ENCODE data around the gene TBX15.

The TBX15 gene

DNA sequence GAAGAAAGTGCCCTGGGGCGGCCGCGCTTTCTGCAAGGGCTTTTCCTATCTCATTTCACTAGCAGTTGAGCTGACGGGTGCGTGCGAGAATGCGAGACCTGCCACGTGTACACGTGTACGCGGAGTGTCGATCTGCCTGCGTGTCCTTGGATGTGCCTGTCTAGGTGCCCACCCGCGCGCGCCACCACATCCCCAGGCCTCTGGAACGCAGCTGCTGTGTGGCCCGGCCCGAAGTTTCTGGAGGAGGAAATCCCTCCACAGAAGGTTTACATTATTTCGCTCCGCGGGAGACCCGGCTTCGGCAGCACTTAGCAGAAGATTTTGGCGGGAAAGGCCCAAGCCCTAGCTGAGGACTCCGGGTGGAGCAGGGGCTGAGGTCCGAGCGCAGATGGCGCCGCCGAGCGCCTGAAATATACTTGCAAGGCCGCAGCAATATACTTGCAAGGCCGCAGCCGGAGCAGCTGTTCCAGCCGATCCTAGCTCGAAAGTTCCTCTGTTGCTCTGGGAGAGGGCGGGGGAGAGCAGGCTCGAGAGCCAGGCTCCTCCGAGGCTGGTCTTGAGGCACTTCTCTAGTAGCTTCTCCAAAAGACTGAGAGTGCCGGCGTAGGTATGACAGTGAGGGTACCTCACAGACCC is 3.9 kb downstream of the TBX15 start:
- Histone ChIP-seq H3K9ac (ENCODE audit: low read length in 2 of 2) (no peak overlapping the region), H3K27me3 (ENCODE audit: control insufficient read depth in 1 of 2, insufficient read depth in 2 of 2, low read length in 2 of 2) (peaks cover 80 to 99% of the 10 kb centered on the region in 2 donors), H3K4me3 (ENCODE audit: low read length in 2 of 2) (peak overlapping the region; percentile 38 to 58), H3K9me3 (ENCODE audit: control insufficient read depth in 2 of 2, low read length in 2 of 2) (peaks cover 2 to 9% of the 10 kb centered on the region in 2 donors), H3K27ac (ENCODE audit: low read length) (no peak overlapping the region), H3K36me3 (ENCODE audit: control insufficient read depth in 2 of 2, insufficient read depth in 2 of 2, low read length in 2 of 2) (no peaks in the 10 kb centered on the region), H3K4me1 (ENCODE audit: control insufficient read depth, insufficient read depth, low read length) (peaks cover 28% of the 10 kb centered on the region)

DNA sequence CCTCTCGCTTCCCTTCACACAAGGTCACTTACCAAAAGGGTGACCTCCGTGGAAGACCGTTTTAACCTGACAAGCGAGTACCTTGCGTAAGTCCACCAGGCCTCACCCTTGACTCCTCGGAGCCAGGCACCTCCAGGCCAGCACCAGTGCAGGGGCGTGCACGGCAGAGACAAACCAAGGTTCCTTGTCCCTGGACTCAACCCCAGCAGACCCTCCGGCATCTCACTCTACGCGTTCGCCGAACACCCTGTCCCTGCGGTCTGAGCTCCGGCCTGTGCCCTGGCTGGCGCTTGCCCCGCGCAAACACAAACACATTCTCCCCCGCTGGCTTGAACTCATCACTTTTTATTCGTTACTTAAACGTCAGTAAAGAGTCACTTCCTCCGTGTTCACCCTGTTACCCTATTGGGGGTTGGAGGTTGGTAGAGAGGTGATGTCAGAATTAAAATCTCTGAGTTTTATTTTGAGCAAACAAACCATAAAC is 4.5 kb downstream of the TBX15 start:
- Histone ChIP-seq H3K36me3 (ENCODE audit: control insufficient read depth in 2 of 2, insufficient read depth in 2 of 2, low read length in 2 of 2) (no peaks in the 10 kb centered on the region), H3K27ac (ENCODE audit: low read length) (no peak overlapping the region), H3K4me3 (ENCODE audit: low read length in 2 of 2) (no peak overlapping the region), H3K27me3 (ENCODE audit: control insufficient read depth in 1 of 2, insufficient read depth in 2 of 2, low read length in 2 of 2) (peaks cover 79 to 99% of the 10 kb centered on the region in 2 donors), H3K9ac (ENCODE audit: low read length in 2 of 2) (no peak overlapping the region), H3K4me1 (ENCODE audit: control insufficient read depth, insufficient read depth, low read length) (peaks cover 28% of the 10 kb centered on the region), H3K9me3 (ENCODE audit: control insufficient read depth in 2 of 2, low read length in 2 of 2) (peaks cover 2 to 9% of the 10 kb centered on the region in 2 donors)

DNA sequence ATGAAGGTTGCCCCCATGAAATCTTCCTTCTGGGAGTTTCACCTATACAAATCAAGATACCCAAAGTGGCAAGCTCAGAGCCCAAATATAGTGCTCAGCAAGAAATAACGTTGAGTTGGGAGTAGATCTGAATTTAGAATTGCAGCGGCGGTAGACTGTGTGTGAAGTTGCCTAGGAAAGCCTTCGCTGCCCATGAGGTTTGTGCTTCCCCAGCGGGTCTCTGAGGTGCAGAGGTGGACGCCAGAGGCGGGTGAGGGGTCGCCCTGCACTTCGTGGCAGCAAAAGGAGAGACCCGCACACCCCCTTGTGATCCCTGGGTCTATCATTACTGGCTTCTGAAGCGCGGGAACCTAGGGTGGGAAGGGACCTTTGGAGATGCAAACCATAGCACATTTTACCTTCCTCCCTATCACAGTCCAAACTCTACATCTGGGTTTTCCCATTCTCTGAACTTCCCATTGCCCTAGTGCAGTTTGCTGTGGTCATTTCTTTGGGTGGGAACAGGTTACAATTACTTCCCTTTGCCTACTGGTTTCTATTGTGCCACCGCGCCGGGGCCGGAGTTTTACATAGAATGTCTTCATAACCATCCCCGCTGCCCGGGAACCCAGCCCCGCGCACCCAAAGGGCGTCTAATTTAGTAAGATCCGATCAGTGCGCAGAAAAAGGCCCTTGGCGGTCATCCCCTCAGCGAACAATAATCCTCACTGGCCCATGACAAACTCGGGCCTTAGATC is 5.2 kb downstream of the TBX15 start:
- Histone ChIP-seq H3K27ac (ENCODE audit: low read length) (no peak overlapping the region), H3K9ac (ENCODE audit: low read length in 2 of 2) (no peak overlapping the region), H3K4me1 (ENCODE audit: control insufficient read depth, insufficient read depth, low read length) (peaks cover 24% of the 10 kb centered on the region), H3K36me3 (ENCODE audit: control insufficient read depth in 2 of 2, insufficient read depth in 2 of 2, low read length in 2 of 2) (no peaks in the 10 kb centered on the region), H3K4me3 (ENCODE audit: low read length in 2 of 2) (no peak overlapping the region), H3K27me3 (ENCODE audit: control insufficient read depth in 1 of 2, insufficient read depth in 2 of 2, low read length in 2 of 2) (peaks cover 73 to 97% of the 10 kb centered on the region in 2 donors), H3K9me3 (ENCODE audit: control insufficient read depth in 2 of 2, low read length in 2 of 2) (peaks cover 2 to 9% of the 10 kb centered on the region in 2 donors)

DNA sequence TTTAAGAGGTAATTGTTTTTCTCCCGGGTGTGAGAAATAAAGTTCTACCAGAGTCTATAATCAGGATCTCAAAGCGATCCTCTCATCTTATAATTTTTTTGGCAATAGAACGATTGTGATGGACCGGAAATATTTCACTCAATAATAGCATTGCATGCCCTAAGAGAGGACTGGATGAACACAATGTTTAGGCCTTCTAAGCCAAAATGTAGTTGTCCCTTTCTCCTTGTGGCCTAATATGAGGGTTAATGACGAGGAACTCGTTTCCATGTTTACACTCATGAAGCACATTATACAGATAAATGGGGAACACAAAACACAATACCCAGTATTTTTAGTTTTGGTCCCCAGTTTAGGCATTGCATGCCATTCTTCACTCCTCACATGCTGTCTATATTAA is 5.9 kb downstream of the TBX15 start:
- H3K9me3 ChIP-seq (ENCODE audit: control insufficient read depth in 2 of 2, low read length in 2 of 2), result peaks cover 8 to 9% of the 10 kb centered on the region in 2 donors
- H3K4me3 ChIP-seq (ENCODE audit: low read length in 2 of 2), result no peak overlapping the region
- peaks cover 17% of the 10 kb centered on the region for H3K4me1 ChIP-seq (ENCODE audit: control insufficient read depth, insufficient read depth, low read length)
- H3K9ac ChIP-seq (ENCODE audit: low read length in 2 of 2), result no peak overlapping the region
- peaks cover 71 to 96% of the 10 kb centered on the region in 2 donors for H3K27me3 ChIP-seq (ENCODE audit: control insufficient read depth in 1 of 2, insufficient read depth in 2 of 2, low read length in 2 of 2)
- no peak overlapping the region for H3K27ac ChIP-seq (ENCODE audit: low read length)
- no peaks in the 10 kb centered on the region for H3K36me3 ChIP-seq (ENCODE audit: control insufficient read depth in 2 of 2, insufficient read depth in 2 of 2, low read length in 2 of 2)

GRCh38 chr1:118981436-118981835 is 6.7 kb downstream of the TBX15 start:
- Histone ChIP-seq H3K27ac (ENCODE audit: low read length) (no peak overlapping the region), H3K36me3 (ENCODE audit: control insufficient read depth in 2 of 2, insufficient read depth in 2 of 2, low read length in 2 of 2) (no peaks in the 10 kb centered on the region), H3K9me3 (ENCODE audit: control insufficient read depth in 2 of 2, low read length in 2 of 2) (peaks cover 6 to 7% of the 10 kb centered on the region in 2 donors), H3K27me3 (ENCODE audit: control insufficient read depth in 1 of 2, insufficient read depth in 2 of 2, low read length in 2 of 2) (peaks cover 65 to 88% of the 10 kb centered on the region in 2 donors), H3K4me1 (ENCODE audit: control insufficient read depth, insufficient read depth, low read length) (peaks cover 13% of the 10 kb centered on the region), H3K9ac (ENCODE audit: low read length in 2 of 2) (no peak overlapping the region), H3K4me3 (ENCODE audit: low read length in 2 of 2) (no peak overlapping the region)

- peak overlapping the region in 1 of 2 donors; percentile 54 for H3K4me3 ChIP-seq (ENCODE audit: low read length in 2 of 2)
- no peaks in the 10 kb centered on the region for H3K36me3 ChIP-seq (ENCODE audit: control insufficient read depth in 2 of 2, insufficient read depth in 2 of 2, low read length in 2 of 2)
- H3K9ac ChIP-seq (ENCODE audit: low read length in 2 of 2), result no peak overlapping the region
- peaks cover 56 to 73% of the 10 kb centered on the region in 2 donors for H3K27me3 ChIP-seq (ENCODE audit: control insufficient read depth in 1 of 2, insufficient read depth in 2 of 2, low read length in 2 of 2)
- peaks cover 11% of the 10 kb centered on the region for H3K4me1 ChIP-seq (ENCODE audit: control insufficient read depth, insufficient read depth, low read length)
- no peak overlapping the region for H3K27ac ChIP-seq (ENCODE audit: low read length)
- H3K9me3 ChIP-seq (ENCODE audit: control insufficient read depth in 2 of 2, low read length in 2 of 2), result peaks cover 5 to 6% of the 10 kb centered on the region in 2 donors
Observed at GRCh38 chr1:118979754-118980575, 8.2 kb downstream of the TBX15 start.

DNA sequence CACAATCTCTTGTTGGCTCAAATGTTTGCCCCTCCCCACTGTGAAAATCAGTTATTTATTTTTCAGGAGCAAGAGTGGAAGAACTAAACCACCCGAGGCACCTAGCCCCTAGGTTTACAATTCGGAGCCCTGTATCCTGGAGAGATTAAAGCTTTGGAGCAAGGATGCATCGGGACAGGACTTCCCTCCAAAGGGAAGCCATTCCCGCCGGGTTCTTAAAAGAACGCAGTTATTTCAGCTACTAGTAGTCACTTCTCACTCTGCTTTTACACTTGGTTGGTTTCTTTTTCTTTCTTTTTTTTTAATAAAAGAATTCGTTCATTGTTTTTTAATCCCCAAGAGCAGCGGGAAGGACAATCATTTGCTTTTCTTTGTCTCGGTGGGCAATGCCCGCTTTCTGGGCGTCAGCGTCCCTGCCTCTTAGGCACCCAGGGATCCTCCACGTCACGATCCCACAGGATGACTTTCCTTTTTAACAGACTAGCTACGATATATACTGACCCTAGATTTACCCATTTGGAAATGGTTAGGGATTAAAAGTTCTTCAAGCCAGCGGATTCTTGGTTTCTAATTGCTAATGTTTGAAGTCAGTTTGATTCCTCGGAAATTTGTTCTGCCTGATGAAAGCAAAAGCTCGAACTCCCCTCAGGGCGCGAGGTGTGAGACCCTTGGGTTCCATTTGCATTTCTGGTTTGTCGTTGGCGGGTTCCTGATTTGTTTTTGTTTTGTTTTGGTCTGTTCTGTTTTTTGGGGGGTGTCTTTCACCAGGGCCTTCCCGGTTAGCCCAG is 9.0 kb downstream of the TBX15 start:
- no peaks in the 10 kb centered on the region for H3K36me3 ChIP-seq (ENCODE audit: control insufficient read depth in 2 of 2, insufficient read depth in 2 of 2, low read length in 2 of 2)
- peaks cover 8% of the 10 kb centered on the region for H3K4me1 ChIP-seq (ENCODE audit: control insufficient read depth, insufficient read depth, low read length)
- peaks cover 5 to 6% of the 10 kb centered on the region in 2 donors for H3K9me3 ChIP-seq (ENCODE audit: control insufficient read depth in 2 of 2, low read length in 2 of 2)
- no peak overlapping the region for H3K9ac ChIP-seq (ENCODE audit: low read length in 2 of 2)
- H3K27ac ChIP-seq (ENCODE audit: low read length), result no peak overlapping the region
- H3K4me3 ChIP-seq (ENCODE audit: low read length in 2 of 2), result peak overlapping the region in 1 of 2 donors; percentile 54
- peaks cover 53 to 67% of the 10 kb centered on the region in 2 donors for H3K27me3 ChIP-seq (ENCODE audit: control insufficient read depth in 1 of 2, insufficient read depth in 2 of 2, low read length in 2 of 2)

- peaks cover 0 to 6% of the 10 kb centered on the region in 2 donors for H3K9me3 ChIP-seq (ENCODE audit: control insufficient read depth in 2 of 2, low read length in 2 of 2)
- H3K27me3 ChIP-seq (ENCODE audit: control insufficient read depth in 1 of 2, insufficient read depth in 2 of 2, low read length in 2 of 2), result peaks cover 42 to 53% of the 10 kb centered on the region in 2 donors
- no peak overlapping the region for H3K27ac ChIP-seq (ENCODE audit: low read length)
- H3K4me3 ChIP-seq (ENCODE audit: low read length in 2 of 2), result no peak overlapping the region
- peaks cover 8% of the 10 kb centered on the region for H3K4me1 ChIP-seq (ENCODE audit: control insufficient read depth, insufficient read depth, low read length)
- no peaks in the 10 kb centered on the region for H3K36me3 ChIP-seq (ENCODE audit: control insufficient read depth in 2 of 2, insufficient read depth in 2 of 2, low read length in 2 of 2)
- no peak overlapping the region for H3K9ac ChIP-seq (ENCODE audit: low read length in 2 of 2)
Observed at GRCh38 chr1:118977600-118977999, 10.5 kb downstream of the TBX15 start.

DNA sequence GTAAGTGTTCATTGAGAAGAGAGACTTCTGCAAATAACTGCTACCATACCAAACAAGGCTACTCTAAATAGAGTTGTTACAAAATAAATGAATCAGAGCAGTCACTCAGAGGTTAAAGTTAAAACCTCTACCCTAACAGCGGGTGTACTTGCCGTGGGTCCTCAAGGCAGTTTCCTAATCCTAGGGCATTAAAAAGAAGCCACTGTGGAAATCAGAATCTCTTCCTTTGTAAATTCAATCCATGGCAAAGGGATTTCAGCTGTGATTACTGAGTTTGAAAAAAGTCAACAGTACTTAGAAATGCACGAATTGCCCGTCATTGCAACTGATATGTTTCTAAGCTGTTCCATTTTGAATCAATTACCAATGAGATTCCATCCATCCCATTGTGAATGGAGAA is 13.5 kb downstream of the TBX15 start:
- Histone ChIP-seq H3K9ac (ENCODE audit: low read length in 2 of 2) (no peak overlapping the region), H3K27me3 (ENCODE audit: control insufficient read depth in 1 of 2, insufficient read depth in 2 of 2, low read length in 2 of 2) (peaks cover 24 to 33% of the 10 kb centered on the region in 2 donors), H3K9me3 (ENCODE audit: control insufficient read depth in 2 of 2, low read length in 2 of 2) (peaks cover 0 to 8% of the 10 kb centered on the region in 2 donors), H3K4me1 (ENCODE audit: control insufficient read depth, insufficient read depth, low read length) (peaks cover 3% of the 10 kb centered on the region), H3K36me3 (ENCODE audit: control insufficient read depth in 2 of 2, insufficient read depth in 2 of 2, low read length in 2 of 2) (no peaks in the 10 kb centered on the region), H3K27ac (ENCODE audit: low read length) (no peak overlapping the region), H3K4me3 (ENCODE audit: low read length in 2 of 2) (no peak overlapping the region)
